Activated CD8-positive, alpha-beta memory T cell treated with anti-CD3 and anti-CD28 coated beads, Interleukin-2, amount 10 ng/mL, durations not matched to agents 7 days and 5 days (primary cell): ENCODE results near the gene ACADL. TPM values are rescaled to one million over a fixed set of nuclear protein-coding genes. Genes with fewer than 3 reads are reported as not detected.

Source experiments
- ATAC-seq: fragments of 150-1000 bp; cut with Tn5 transposase; one replicate; pipeline ENCODE4 v1.10.0; 2021; ENCODE audit warnings: moderate library complexity
- CTCF ChIA-PET: fragments of 350-600 bp; sonication (Branson Sonifier 250); formaldehyde crosslinking; loops from one replicate; lab custom pipeline; 2021; ENCODE audit warnings: antibody characterized with exemption; lab: Charles Lee
- DNase-seq: peaks from one replicate; pipeline ENCODE4 v3.0.0-alpha.2; 2020
- H3K27ac Mint-ChIP-seq: one replicate; pipeline ENCODE4 v1.8.0; 2021; ENCODE audit warnings: mild to moderate bottlenecking, mixed read lengths
- H3K27me3 Mint-ChIP-seq: one replicate; pipeline ENCODE4 v1.8.0; 2021; ENCODE audit warnings: mixed read lengths
- H3K36me3 Mint-ChIP-seq: one replicate; pipeline ENCODE4 v1.8.0; 2021; ENCODE audit warnings: mild to moderate bottlenecking, mixed read lengths
- H3K4me1 Mint-ChIP-seq: one replicate; pipeline ENCODE4 v1.8.0; 2021; ENCODE audit warnings: mixed read lengths
- H3K4me3 Mint-ChIP-seq: one replicate; pipeline ENCODE4 v1.8.0; 2021; ENCODE audit warnings: mild to moderate bottlenecking, moderate library complexity, mixed read lengths
- H3K9me3 Mint-ChIP-seq: one replicate; pipeline ENCODE4 v1.8.0; 2022; ENCODE audit warnings: low read depth, mixed read lengths
- total RNA-seq, 2 experiments: library from RNA; stranded (reverse); gene quantifications; one replicate each; pipeline ENCODE4 v1.2.3, GENCODE V29; 2021

ACADL gene
- total RNA-seq, 2 experiments from 2014 or later = not detected

GRCh38 chr2:210228586-210228985 lies 3.3 kb upstream of the ACADL start:
- CTCF ChIA-PET = no interaction called here
- Mint-ChIP-seq H3K36me3 (no peaks in the 10 kb centered on the region), H3K4me1 (peaks cover 4% of the 10 kb centered on the region), H3K9me3 (no peaks in the 10 kb centered on the region), H3K27me3 (peaks cover 42% of the 10 kb centered on the region), H3K27ac (no peak overlapping the region), H3K4me3 (no peak overlapping the region)
- no peak for DNase-seq
- no peak for ATAC-seq

DNA sequence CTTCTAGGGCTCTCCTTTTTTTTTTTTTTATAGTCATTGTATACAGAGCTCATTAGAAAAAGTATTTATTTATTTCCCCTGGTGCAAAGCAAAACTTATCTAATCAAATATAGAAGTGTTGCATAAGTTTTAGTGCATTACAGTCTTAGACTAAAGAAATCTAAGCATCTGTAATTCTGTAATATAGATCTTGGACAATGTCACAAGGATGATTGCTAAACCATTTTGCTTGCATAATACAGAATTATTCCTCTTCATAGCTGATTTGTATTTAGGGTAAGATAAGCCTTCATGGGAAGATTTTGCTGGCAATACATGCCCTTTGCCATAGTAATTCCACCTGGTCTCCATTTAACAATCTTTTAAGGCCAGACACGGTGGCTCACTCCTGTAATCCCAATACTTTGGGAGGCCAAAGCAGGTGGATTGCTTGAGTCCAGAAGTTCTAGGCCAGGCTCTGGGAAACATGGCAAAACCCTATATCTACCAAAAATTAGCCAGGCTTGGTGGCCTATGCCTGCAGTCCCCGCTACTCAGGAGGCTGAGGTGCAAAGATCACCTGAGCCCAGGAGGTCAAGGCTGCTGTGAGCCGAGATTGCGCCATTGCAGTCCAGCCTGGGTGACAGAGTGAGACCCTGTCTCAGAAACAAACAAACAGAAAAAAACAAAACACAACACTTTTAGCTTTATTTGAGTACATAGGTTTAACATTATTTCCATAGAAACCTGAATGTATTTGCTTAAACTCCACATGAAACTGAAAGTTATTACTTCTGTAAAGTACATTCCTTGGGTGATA lies 2.2 kb upstream of the ACADL start:
- CTCF ChIA-PET = no interaction called here
- Mint-ChIP-seq H3K27me3 (peaks cover 52% of the 10 kb centered on the region), H3K9me3 (no peaks in the 10 kb centered on the region), H3K27ac (no peak overlapping the region), H3K4me1 (peaks cover 4% of the 10 kb centered on the region), H3K4me3 (no peak overlapping the region), H3K36me3 (no peaks in the 10 kb centered on the region)
- no peak for ATAC-seq
- DNase-seq = no peak

- H3K9me3 Mint-ChIP-seq = no peaks in the 10 kb centered on the region
- no peak overlapping the region for H3K27ac Mint-ChIP-seq
- H3K27me3 Mint-ChIP-seq = peaks cover 57% of the 10 kb centered on the region
- CTCF ChIA-PET = no interaction called here
- no peak for DNase-seq
- ATAC-seq = no peak
- H3K4me3 Mint-ChIP-seq = no peak overlapping the region
- peaks cover 4% of the 10 kb centered on the region for H3K4me1 Mint-ChIP-seq
- H3K36me3 Mint-ChIP-seq = no peaks in the 10 kb centered on the region
Observed at GRCh38 chr2:210226223-210226622, 976 bp upstream of the ACADL start.

GRCh38 chr2:210224591-210224940 lies 681 bp downstream of the ACADL start:
- ATAC-seq (peak; percentile 36), DNase-seq (no peak)
- Mint-ChIP-seq H3K9me3 (no peaks in the 10 kb centered on the region), H3K4me3 (no peak overlapping the region), H3K27me3 (peaks cover 58% of the 10 kb centered on the region), H3K27ac (no peak overlapping the region), H3K36me3 (no peaks in the 10 kb centered on the region), H3K4me1 (peaks cover 4% of the 10 kb centered on the region)
- CTCF ChIA-PET = no interaction called here

DNA sequence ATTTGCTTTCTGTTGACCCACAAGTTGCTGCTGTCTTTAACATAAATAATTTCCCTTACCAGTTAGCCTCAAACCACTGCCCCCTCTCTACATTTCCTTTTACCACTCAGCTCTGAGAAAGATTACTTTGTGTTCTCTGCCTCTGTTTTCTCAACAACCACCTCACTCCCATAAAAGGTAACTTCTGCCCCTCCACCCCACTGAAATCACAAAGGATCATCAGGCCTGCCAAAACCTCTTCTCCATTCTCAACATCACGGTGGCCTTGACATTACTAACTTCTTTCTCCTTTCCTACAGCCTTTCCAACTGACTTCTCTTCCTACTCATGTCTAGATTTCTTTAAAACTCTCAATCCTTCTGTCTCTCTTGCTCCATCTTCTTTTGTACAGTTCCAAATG lies 10.1 kb downstream of the ACADL start:
- Mint-ChIP-seq H3K27ac (no peak overlapping the region), H3K4me1 (no peaks in the 10 kb centered on the region), H3K36me3 (no peaks in the 10 kb centered on the region), H3K4me3 (no peak overlapping the region), H3K9me3 (no peaks in the 10 kb centered on the region), H3K27me3 (peaks cover 16% of the 10 kb centered on the region)
- ATAC-seq (no peak), DNase-seq (no peak)
- CTCF ChIA-PET = no interaction called here

- DNase-seq (no peak), ATAC-seq (no peak)
- H3K27me3 Mint-ChIP-seq = peaks cover 15% of the 10 kb centered on the region
- no peak overlapping the region for H3K4me3 Mint-ChIP-seq
- H3K4me1 Mint-ChIP-seq = no peaks in the 10 kb centered on the region
- no peaks in the 10 kb centered on the region for H3K36me3 Mint-ChIP-seq
- CTCF ChIA-PET = no interaction called here
- no peaks in the 10 kb centered on the region for H3K9me3 Mint-ChIP-seq
- H3K27ac Mint-ChIP-seq = no peak overlapping the region
Observed at GRCh38 chr2:210210185-210210584, 15.1 kb downstream of the ACADL start.

- no peaks in the 10 kb centered on the region for H3K9me3 Mint-ChIP-seq
- no peak overlapping the region for H3K4me3 Mint-ChIP-seq
- CTCF ChIA-PET = no interaction called here
- no peaks in the 10 kb centered on the region for H3K36me3 Mint-ChIP-seq
- H3K27ac Mint-ChIP-seq = no peak overlapping the region
- H3K4me1 Mint-ChIP-seq = no peaks in the 10 kb centered on the region
- ATAC-seq (no peak), DNase-seq (no peak)
- H3K27me3 Mint-ChIP-seq = peaks cover 22% of the 10 kb centered on the region
Observed at GRCh38 chr2:210207929-210208328, 17.3 kb downstream of the ACADL start.

GRCh38 chr2:210203558-210203957 lies 21.7 kb downstream of the ACADL start:
- H3K4me3 Mint-ChIP-seq = no peak overlapping the region
- DNase-seq (no peak), ATAC-seq (no peak)
- CTCF ChIA-PET = no interaction called here
- H3K27me3 Mint-ChIP-seq = peaks cover 32% of the 10 kb centered on the region
- H3K27ac Mint-ChIP-seq = no peak overlapping the region
- no peaks in the 10 kb centered on the region for H3K36me3 Mint-ChIP-seq
- H3K9me3 Mint-ChIP-seq = no peaks in the 10 kb centered on the region
- H3K4me1 Mint-ChIP-seq = no peaks in the 10 kb centered on the region

- CTCF ChIA-PET = no interaction called here
- Mint-ChIP-seq H3K4me1 (peaks cover 2% of the 10 kb centered on the region), H3K36me3 (no peaks in the 10 kb centered on the region), H3K27ac (no peak overlapping the region), H3K9me3 (no peaks in the 10 kb centered on the region), H3K4me3 (no peak overlapping the region), H3K27me3 (peaks cover 32% of the 10 kb centered on the region)
- no peak for DNase-seq
- ATAC-seq = no peak
Observed at GRCh38 chr2:210203147-210203546, 22.1 kb downstream of the ACADL start.

DNA sequence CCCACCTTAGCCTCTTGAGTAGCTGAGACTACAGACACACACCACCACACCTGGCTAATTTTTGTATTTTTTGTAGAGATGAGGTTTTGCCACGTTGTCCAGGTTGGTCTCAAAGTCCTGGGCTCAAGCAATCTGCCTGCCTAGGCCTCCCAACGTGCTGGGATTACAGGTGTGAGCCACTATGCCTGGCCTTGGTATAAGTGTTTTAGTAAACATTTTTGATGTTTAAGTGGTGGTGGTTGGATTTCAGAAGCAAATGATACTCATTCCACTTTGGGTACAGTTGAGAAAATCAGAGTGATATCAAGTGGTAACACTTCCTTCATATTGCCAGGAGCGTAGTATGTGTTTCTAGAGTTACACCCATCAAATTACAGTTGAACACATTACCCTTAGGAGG lies 25.4 kb downstream of the ACADL start:
- CTCF ChIA-PET = interaction anchor here (1.0 to 1.3 kb wide), 2 partner anchors 41 to 123 kb away, joined by 3 to 7 read pairs; no protein-coding TSS in a partner anchor
- H3K27me3 Mint-ChIP-seq = peaks cover 21% of the 10 kb centered on the region
- H3K27ac Mint-ChIP-seq = no peak overlapping the region
- no peaks in the 10 kb centered on the region for H3K9me3 Mint-ChIP-seq
- H3K4me1 Mint-ChIP-seq = peaks cover 4% of the 10 kb centered on the region
- no peak overlapping the region for H3K4me3 Mint-ChIP-seq
- no peak for ATAC-seq
- no peak for DNase-seq
- H3K36me3 Mint-ChIP-seq = no peaks in the 10 kb centered on the region

DNA sequence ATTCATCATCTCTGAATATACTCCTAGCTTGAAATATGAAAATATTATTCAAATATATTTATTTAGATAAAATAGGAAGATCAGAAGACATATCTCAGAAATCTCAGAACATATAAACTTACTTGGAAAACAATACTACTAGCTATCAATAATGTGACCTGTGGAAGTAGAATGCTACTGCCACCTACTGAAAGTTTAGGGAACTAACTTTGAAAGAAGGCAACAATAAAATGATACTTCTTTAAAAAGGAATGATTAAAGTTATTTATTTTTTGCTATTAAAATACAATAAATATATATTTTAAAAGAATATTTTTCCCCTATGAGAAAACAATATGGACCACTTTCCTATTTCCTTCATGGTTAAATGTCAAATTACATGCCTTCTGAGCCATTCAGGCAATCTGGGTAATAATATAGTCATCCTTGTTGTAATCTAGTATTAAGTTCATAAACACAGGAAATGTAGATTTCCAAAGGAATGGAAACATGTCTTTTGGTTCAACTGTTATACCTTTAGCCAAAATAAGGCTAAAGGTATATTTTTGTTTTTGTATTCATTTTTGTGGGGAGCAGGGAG lies 26.0 kb downstream of the ACADL start:
- Mint-ChIP-seq H3K27me3 (peaks cover 21% of the 10 kb centered on the region), H3K9me3 (no peaks in the 10 kb centered on the region), H3K27ac (no peak overlapping the region), H3K4me1 (peaks cover 4% of the 10 kb centered on the region), H3K36me3 (no peaks in the 10 kb centered on the region), H3K4me3 (no peak overlapping the region)
- ATAC-seq (peak; percentile 30), DNase-seq (no peak)
- CTCF ChIA-PET = interaction anchor here (0.6 to 1.8 kb wide), 12 partner anchors 10 to 866 kb away, joined by 3 to 8 read pairs (median 4); no protein-coding TSS in a partner anchor

GRCh38 chr2:210198326-210198725 lies 26.9 kb downstream of the ACADL start:
- Mint-ChIP-seq H3K4me1 (peaks cover 4% of the 10 kb centered on the region), H3K36me3 (no peaks in the 10 kb centered on the region), H3K27me3 (peaks cover 20% of the 10 kb centered on the region), H3K4me3 (no peak overlapping the region), H3K9me3 (no peaks in the 10 kb centered on the region), H3K27ac (no peak overlapping the region)
- CTCF ChIA-PET = interaction anchor here (0.6 to 1.8 kb wide), 10 partner anchors 9 to 863 kb away, joined by 3 to 8 read pairs (median 4); no protein-coding TSS in a partner anchor
- ATAC-seq = no peak
- DNase-seq = no peak

DNA sequence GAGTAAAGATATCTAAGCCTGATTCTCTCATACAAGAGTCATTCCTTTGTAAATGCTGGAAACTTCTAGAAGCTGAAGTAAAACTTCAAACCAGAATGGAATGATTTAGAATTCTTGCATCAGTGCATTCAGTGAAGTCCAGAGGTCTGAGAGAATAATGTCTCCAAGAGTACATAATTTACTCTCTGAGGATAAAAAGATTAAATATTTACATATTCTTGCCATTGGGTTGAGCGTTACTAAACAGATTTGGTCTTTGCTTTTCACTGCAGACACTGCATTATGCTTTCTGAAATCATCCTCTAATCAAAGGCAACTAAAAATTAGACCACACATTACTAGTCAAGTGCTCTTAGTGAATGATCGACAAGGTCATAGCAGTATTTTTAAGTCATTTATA lies 27.5 kb downstream of the ACADL start:
- ATAC-seq (no peak), DNase-seq (no peak)
- H3K36me3 Mint-ChIP-seq = no peaks in the 10 kb centered on the region
- no peak overlapping the region for H3K4me3 Mint-ChIP-seq
- no peak overlapping the region for H3K27ac Mint-ChIP-seq
- H3K4me1 Mint-ChIP-seq = peaks cover 4% of the 10 kb centered on the region
- no peaks in the 10 kb centered on the region for H3K9me3 Mint-ChIP-seq
- CTCF ChIA-PET = interaction anchor here (1.8 kb wide), 1 partner anchor 220 kb away, joined by 8 read pairs; no protein-coding TSS in a partner anchor
- peaks cover 15% of the 10 kb centered on the region for H3K27me3 Mint-ChIP-seq
